GM21717 (cell line): ENCODE measurements around the gene DOLPP1.
"Not testable (repeated sequence)": the region's sequence is repeated elsewhere in the genome, so short reads cannot be mapped to it uniquely, and the experiment has no call there.

Experiments used
- ATAC-seq: cut with Tn5 transposase; IDR thresholded peaks from one replicate; pipeline ENCODE4 v1.9.1; 2021; ENCODE audit warnings: mild to moderate bottlenecking, moderate library complexity; ENCODE audit not compliant: unreplicated experiment

DOLPP1 gene

GRCh38 chr9:129080601-129081387 is at the start of gene DOLPP1:
TSS of gene DOLPP1 (plus strand) at chr9:129081111. CDS start at chr9:129081132, 21 bp downstream.
- peak; percentile 89 for ATAC-seq

- no peak for ATAC-seq
These were observed 49.4 kb upstream of the DOLPP1 start for GRCh38 chr9:129031514-129031913.

- ATAC-seq: no peak
These were observed 48.3 kb upstream of the DOLPP1 start for GRCh38 chr9:129032541-129033159.

- no peak for ATAC-seq
These were observed 47.7 kb upstream of the DOLPP1 start for GRCh38 chr9:129033216-129033615.

GRCh38 chr9:129035838-129036237 is 45.1 kb upstream of the DOLPP1 start:
- ATAC-seq: not testable (repeated sequence)

- peak; percentile 90 for ATAC-seq
These were observed 44.5 kb upstream of the DOLPP1 start, which contains the start of gene MIGA2 for GRCh38 chr9:129036241-129036922. TSS of gene MIGA2 (plus strand) at chr9:129036626. CDS start at chr9:129040595, 3,969 bp downstream.

GRCh38 chr9:129036923-129037766 is 43.8 kb upstream of the DOLPP1 start:
- ATAC-seq: no peak

GRCh38 chr9:129037767-129038098 is 43.2 kb upstream of the DOLPP1 start:
- no peak for ATAC-seq

- no peak for ATAC-seq
These were observed 42.6 kb upstream of the DOLPP1 start for GRCh38 chr9:129038109-129038852.

GRCh38 chr9:129040113-129040643 is 40.7 kb upstream of the DOLPP1 start:
- no peak for ATAC-seq

- no peak for ATAC-seq
These were observed 38.9 kb upstream of the DOLPP1 start for GRCh38 chr9:129042016-129042415.

GRCh38 chr9:129052592-129052991 is 28.3 kb upstream of the DOLPP1 start:
- no peak for ATAC-seq

GRCh38 chr9:129053020-129053419 is 27.9 kb upstream of the DOLPP1 start:
- ATAC-seq: no peak

GRCh38 chr9:129054163-129054851 is 26.6 kb upstream of the DOLPP1 start:
- no peak for ATAC-seq

- ATAC-seq: no peak
These were observed 21.7 kb upstream of the DOLPP1 start for GRCh38 chr9:129058965-129059795.

- no peak for ATAC-seq
These were observed 20.8 kb upstream of the DOLPP1 start for GRCh38 chr9:129059796-129060785.

GRCh38 chr9:129060991-129061390 is 19.9 kb upstream of the DOLPP1 start:
- ATAC-seq: no peak
